DMS153 treated with DMSO at 0.1 percent for 48 hours (cell line): ENCODE results near the gene C12orf56.
"Not testable (repeated sequence)": the region's sequence is repeated elsewhere in the genome, so short reads cannot be mapped to it uniquely, and the experiment has no call there.

Experiments
- DNase-seq: peaks from one replicate; lab custom pipeline; 2025; ENCODE audit not compliant: unreplicated experiment; lab: John Stamatoyannopoulos, UW

Gene C12orf56

GRCh38 chr12:64387197-64387816 lies 3.3 kb downstream of the C12orf56 start:
- peak; percentile 22 for DNase-seq

DNA sequence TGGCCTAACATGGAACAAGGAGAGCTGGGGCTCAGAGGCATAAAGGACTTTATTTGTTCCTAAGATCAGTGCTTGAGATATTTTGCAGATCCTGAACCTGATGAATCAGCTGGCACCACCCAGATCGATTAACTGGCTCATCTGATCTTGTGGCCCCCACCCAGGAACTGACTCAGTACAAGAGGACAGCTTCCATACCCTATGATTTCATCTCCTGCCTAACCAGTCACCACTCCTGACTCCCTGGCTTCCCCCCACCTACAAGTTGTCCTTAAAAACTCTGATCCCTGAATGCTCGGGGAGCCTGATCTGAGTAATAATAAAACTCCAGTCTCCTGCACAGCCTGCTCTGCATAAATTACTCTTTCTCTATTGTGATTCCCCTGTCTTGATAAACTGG lies 5.1 kb downstream of the C12orf56 start:
- DNase-seq, result no peak

DNA sequence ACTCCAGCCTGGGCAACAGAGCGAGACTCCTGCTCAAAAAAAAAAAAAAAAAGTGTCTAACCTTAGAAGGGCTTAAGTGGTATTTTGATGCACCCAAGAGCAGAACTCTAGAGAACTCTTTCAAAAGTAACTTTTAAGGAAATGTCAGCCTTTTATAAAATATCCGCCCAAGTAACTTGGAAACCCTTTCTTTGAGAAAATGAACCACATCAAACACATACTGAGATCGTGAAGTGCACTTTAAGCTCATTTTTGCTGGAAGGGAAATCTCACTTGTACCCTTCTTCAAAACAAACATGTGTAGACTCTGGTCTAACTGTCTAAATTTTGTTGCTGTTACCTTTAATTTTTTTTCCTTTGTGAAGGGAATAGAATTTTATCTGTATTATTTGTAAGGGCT lies 5.5 kb downstream of the C12orf56 start:
- no peak for DNase-seq

DNA sequence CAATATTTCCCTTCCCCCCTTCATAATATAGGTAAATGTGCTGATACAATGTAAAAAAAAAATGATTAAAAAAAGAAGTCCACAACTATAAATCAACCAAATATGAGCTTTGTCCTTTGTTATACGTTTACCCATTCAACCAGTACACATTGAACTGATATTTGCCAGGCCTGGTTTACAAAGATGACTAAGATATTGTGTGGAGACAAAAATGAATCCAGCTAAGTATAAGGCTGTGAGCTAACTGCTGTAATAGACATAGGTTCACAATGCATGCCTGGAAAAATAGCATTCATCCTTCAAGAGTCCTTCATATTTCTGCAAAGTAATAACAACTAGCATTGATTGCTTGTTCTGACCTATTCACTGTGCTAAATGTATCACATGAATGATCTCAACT lies 6.9 kb downstream of the C12orf56 start:
- no peak for DNase-seq

- no peak for DNase-seq
Observed at GRCh38 chr12:64362721-64363305, 27.7 kb downstream of the C12orf56 start.

GRCh38 chr12:64361173-64361572 lies 29.4 kb downstream of the C12orf56 start:
- not testable (repeated sequence) for DNase-seq

DNA sequence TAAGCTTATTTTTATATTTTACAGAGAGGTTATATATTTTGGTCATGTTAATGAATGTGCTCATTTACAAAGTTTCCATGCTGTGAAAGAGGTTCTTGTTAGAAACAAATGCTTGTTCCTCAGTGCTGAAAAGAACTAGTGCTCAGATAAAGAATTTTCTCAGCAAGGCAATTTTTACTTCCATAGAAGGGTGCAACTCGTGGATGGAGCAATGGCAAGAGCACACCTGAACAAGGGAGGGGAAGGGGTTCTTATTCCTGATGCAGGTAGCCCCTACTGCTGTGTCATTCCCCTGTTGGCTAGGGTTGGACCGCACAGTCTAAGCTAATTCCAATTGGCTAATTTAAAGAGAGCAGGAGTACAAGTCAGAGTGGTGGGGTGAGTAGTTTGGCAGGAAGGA lies 34.3 kb downstream of the C12orf56 start:
- DNase-seq, result not testable (repeated sequence)

- no peak for DNase-seq
Observed at GRCh38 chr12:64352181-64352580, 38.4 kb downstream of the C12orf56 start.

DNA sequence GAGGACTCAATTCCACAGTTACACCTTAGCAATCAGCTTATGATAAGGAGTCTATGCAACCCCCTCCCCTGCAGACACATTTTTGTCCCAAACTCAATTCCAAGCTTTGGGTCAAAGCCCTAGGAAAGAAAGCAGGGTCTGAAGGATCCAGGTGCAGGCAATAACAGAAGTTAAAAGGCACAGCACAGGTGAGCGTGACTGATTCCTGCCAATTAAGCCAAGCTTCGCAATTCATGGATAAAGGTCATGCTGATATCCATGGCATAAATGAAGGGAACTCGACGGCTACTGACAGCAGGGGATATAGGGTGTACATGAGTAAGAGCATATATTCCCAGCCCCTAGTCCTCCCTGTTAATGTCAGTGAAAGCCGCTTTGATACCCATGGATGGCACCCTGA lies 39.3 kb downstream of the C12orf56 start:
- no peak for DNase-seq

DNA sequence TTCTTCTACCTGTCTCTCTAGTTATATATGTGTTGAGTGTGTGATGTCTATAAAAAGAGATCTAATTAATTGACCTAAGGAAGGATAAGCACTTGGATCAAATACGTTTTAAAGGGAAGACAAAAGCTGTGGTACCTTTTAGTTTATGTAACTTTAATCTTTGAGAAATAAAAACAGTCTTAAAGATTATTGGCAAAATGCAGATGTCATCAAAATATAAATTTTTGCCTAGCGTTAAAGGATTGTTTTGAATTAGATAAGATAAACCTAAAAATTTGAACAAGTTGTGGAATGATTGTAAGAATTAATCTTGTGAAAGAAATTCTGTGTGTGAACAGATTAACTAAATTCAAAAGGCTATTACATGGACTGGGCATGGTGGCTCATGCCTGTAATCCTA lies 42.9 kb downstream of the C12orf56 start:
- DNase-seq, result no peak

- DNase-seq, result not testable (repeated sequence)
Observed at GRCh38 chr12:64344631-64345030, 45.9 kb downstream of the C12orf56 start.

GRCh38 chr12:64340546-64340945 lies 50.0 kb downstream of the C12orf56 start:
- DNase-seq, result not testable (repeated sequence)

DNA sequence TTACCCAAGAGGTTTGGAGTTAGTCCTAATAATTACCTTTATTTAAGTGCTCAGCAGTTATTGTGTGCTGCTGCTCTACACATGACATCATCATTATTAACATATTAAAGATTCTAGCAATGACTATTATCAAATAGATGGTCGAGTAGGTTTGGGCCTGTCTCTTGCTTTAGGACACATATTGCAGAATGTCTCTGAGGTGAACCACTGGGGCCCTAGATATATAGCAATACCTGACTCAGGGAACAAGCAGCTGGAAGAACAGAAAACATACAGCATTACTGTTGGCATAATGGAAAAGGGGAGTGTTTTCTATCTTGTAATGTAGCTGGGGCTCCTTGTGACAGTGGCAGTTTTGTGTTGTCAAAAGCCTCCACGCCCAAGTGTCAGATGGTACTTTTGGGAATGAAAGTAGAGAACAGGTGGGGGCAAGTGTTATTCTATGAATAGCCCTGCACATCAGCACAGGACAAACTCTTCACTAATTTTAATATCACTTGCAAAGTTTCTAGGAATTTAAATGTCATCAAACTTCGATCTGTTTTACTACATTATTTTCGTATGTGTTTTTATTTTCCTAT lies 54.6 kb downstream of the C12orf56 start:
- no peak for DNase-seq

DNA sequence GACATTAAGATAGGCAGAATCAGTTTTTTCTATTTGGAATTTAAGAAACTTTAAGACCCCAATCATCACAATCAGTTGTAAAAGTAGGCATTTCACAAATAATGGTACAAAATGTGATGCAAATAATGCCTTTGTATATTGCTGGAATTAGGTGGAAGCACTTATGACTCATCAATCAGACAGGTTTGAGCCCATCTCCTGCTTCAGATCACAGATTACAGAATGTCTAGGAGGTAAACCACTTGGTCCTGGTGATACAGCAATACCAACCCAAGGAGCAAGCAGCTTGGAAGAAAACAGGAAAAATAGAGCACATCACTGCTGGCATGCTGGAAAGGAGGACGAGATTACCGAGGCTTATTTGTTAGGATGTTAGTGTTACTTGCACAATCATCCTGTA lies 57.6 kb downstream of the C12orf56 start:
- no peak for DNase-seq

- no peak for DNase-seq
Observed at GRCh38 chr12:64332296-64332695, 58.3 kb downstream of the C12orf56 start.

- DNase-seq, result not testable (repeated sequence)
Observed at GRCh38 chr12:64329031-64329710, 61.4 kb downstream of the C12orf56 start.

GRCh38 chr12:64325055-64325454 lies 65.5 kb downstream of the C12orf56 start:
- DNase-seq, result no peak

GRCh38 chr12:64323476-64324225 lies 66.9 kb downstream of the C12orf56 start:
- no peak for DNase-seq

DNA sequence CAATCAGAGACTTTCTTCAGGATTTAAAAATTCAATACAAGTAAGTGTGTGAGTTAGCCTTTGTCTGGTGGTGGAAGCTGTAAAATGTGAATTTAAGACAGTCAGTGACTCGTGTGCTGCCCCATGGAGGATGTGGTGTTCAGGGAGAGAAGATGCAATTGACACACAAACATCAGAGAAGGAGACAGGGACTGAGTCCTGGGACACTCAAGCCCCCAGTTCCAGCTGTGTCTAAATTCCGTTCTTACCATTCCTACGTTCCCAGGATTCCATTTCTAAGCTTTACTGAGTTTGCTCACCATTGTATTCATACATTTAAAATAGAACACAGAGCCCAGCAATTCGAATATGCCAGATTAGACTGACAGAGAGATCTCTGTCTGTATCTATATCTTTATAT lies 67.6 kb downstream of the C12orf56 start:
- no peak for DNase-seq

GRCh38 chr12:64320611-64321010 lies 69.9 kb downstream of the C12orf56 start:
- no peak for DNase-seq

DNA sequence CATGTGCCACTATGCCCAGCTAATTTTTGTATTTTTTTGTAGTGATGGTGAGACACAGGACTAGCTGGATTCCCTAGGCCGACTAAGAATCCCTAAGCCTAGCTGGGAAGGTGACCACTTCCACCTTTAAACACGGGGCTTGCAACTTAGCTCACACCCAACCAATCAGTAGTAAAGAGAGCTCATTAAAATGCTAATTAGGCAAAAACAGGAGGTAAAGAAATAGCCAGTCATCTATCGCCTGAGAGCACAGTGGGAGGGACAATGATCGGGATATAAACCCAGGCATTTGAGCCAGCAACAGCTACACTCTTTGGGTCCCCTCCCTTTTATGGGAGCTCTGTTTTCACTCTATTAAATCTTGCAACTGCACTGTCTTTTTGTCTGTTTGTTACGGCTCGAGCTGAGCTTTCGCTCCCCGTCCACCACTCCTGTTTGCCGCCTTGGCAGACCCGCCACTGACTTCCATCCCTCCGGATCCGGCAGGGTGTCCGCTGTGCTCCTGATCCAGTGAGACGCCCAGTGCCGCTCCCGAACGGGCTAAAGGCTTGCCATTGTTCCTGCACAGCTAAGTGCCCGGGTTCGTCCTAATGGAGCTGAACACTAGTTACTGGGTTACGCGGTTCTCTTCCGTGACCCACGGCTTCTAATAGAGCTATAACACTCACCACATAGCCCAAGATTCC lies 70.9 kb downstream of the C12orf56 start:
- DNase-seq, result not testable (repeated sequence)
